Epithelial cell of esophagus (primary cell): ENCODE measurements around the gene FAM72B.
A peak's percentile ranks its signal among the peaks of the same experiment; 100 is the strongest.
"Not testable (repeated sequence)": the region's sequence is repeated elsewhere in the genome, so short reads cannot be mapped to it uniquely, and the experiment has no call there.

Experiments
- DNase-seq: peaks from one replicate; pipeline ENCODE4 v3.0.0; 2010; ENCODE audit warnings: low read depth
- H3K4me3 ChIP-seq: 2 replicates; pipeline ENCODE4 v1.5.1; 2011; ENCODE audit warnings: mild to moderate bottlenecking, low read length, control low read depth
- TF ChIP-seq, protein P1 (sequence below): IDR thresholded peaks from 2 replicates; pipeline ENCODE4 v1.5.1; 2011; ENCODE audit warnings: low read depth, mild to moderate bottlenecking, low read length, control low read depth, inconsistent platforms; ENCODE audit not compliant: insufficient read depth; ENCODE audit errors: missing control alignments

FAM72B gene

DNA sequence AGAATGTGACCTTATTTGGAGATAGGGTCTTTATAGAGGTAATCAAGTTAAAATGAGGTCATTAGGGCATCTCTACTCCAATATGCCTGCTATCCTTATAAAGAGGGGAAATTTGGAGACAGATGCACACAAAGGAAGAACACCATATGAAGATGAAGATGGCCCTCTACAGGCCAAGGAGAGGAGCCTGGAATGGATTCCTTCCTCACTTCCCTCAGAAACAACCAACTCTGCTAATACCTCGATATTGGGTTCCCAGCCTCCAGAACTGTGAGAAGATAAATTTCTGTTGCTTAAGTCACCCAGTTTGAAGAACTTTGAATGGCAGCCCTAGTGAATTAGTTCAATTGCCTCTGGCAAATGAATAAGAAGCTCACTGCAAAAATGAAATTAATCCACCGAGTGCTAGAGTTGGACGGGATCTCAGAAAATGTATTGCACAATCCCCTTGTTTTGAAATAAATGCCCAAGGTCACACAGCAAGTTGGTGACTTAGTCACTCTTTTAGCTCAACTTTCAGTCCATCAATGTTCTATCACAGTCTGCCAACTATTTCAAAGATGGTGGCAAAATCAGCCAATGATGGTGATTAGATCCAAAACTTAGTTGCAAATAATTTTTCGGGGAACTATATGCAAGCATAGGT lies 27.1 kb downstream of the FAM72B start:
- H3K4me3 ChIP-seq, DNase-seq: not testable (repeated sequence)

DNA sequence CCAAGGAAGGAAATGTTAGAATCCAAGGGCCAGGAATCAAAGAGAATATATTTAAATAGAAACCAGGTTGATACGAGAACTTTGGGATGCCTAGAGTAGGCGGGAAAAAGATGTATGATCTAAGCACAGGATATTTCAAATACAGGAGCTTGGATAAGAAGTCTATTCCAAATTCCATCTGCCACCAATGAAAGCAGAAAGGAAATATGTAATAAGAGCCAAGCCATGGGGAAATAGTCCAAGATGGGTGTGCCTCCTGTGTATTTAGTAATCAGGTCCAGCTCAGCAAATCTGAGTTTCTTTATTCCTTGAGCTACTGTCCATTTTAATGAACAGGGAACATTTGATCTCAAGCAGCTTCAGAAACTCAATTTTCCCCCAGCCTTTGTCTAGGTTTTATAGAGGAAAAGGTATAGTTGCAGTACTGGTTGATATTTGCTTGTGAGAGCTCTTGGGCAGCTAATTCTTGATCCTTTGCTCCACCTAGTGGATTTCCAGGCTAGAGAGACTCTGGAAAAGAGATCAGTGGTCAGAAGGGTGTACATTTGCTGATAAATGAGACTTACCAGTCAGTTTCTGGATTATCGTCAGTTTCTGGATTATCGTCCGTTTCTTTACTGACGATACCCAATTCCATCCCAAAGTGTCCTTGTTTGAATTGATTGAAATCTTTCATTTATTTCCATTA lies 28.3 kb downstream of the FAM72B start:
- peak; percentile 17 for DNase-seq
- TF ChIP-seq, protein P1, sequence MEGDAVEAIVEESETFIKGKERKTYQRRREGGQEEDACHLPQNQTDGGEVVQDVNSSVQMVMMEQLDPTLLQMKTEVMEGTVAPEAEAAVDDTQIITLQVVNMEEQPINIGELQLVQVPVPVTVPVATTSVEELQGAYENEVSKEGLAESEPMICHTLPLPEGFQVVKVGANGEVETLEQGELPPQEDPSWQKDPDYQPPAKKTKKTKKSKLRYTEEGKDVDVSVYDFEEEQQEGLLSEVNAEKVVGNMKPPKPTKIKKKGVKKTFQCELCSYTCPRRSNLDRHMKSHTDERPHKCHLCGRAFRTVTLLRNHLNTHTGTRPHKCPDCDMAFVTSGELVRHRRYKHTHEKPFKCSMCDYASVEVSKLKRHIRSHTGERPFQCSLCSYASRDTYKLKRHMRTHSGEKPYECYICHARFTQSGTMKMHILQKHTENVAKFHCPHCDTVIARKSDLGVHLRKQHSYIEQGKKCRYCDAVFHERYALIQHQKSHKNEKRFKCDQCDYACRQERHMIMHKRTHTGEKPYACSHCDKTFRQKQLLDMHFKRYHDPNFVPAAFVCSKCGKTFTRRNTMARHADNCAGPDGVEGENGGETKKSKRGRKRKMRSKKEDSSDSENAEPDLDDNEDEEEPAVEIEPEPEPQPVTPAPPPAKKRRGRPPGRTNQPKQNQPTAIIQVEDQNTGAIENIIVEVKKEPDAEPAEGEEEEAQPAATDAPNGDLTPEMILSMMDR: peak; percentile 13
- H3K4me3 ChIP-seq: not testable (repeated sequence)

DNA sequence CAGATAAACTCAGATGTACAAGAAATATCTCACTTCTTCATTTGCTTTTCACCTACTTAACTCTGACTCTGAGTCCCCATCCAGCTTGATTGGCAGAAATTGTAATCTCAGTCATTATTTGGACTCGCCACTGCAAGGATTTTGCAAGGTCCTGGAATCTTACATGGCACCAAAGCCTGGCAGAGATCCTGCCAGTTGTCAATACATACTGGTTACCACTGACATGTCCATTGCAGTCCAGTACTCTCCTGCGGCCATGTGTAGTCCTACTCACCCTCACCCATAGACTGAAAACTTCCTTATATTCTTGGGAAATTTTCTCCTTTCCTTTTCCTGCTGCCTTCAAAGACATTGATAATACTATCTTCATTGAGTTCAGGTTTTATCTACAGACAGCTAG lies 29.3 kb downstream of the FAM72B start:
- not testable (repeated sequence) for DNase-seq, H3K4me3 ChIP-seq

GRCh38 chr1:121152788-121153187 lies 31.4 kb downstream of the FAM72B start:
- H3K4me3 ChIP-seq, DNase-seq: not testable (repeated sequence)

DNA sequence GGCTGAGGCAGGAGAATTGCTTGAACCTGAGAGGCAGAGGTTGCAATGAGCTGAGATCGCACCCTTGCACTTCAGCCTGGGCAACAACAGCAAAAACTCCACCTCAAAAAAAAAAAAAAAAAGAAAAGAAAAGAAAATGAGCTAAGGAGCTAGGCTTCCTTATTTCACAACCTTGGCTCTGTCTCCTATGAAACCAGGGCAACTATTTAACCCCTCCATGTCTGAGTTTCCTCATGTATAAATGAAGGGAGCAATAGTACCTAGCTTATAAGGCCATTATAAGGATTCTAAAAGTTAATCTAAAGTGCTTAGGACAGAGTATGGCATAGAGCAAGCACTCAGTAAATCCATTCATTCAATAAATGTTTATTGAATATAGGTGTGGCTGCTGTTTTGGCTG lies 32.8 kb downstream of the FAM72B start:
- not testable (repeated sequence) for DNase-seq, H3K4me3 ChIP-seq

DNA sequence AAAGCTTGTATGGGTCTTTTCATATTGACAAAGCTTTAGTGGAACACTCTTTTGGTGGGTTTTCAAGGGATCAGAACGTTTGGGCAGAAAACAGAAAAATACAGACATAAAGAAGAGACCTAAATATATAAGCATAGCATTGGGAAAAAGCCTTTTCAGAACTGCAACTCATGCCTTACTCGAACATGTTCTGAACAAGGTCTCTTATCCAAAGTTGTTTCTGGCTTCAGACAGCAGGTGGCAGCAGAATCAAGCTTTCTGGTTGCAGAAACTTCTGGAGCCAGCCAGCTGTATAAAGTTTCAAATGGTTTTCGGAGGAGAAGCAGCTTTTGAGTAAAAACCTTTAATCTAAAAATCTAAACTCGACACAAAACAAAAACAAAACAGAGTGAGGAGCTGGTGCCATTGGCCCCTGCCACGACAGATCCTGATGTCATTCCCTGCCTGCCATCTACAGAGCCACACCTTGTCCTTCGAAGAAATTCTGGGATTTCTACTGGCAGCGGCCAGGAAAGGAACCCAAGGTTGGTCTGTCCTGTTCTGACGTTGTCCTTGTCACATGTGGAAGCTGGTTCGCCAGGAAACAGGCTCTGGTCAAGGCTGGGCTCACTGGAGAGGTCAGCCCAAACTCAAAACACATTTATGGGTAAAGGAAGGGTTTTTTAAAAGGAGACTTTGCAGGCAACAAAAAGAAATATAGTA lies 35.5 kb downstream of the FAM72B start:
- DNase-seq, H3K4me3 ChIP-seq: not testable (repeated sequence)

DNA sequence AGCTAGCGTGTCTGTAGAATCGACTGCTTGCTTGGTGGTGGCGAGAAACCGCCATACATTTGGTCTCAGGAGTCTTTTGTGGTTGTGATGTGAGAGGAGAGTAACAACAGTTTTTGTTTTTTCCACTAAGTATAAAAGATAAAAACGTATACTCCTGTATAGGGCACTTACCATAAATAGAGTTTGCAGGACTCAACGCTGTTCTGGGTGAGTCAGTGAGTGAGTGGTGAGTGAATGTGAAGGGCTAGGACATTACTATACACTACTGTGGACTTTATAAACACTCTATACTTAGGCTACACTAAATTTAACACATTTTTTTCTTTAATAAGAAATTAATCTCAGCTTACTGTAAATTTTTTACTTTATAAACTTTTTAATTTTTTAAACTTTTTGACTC lies 43.7 kb downstream of the FAM72B start:
- DNase-seq, H3K4me3 ChIP-seq: not testable (repeated sequence)

DNA sequence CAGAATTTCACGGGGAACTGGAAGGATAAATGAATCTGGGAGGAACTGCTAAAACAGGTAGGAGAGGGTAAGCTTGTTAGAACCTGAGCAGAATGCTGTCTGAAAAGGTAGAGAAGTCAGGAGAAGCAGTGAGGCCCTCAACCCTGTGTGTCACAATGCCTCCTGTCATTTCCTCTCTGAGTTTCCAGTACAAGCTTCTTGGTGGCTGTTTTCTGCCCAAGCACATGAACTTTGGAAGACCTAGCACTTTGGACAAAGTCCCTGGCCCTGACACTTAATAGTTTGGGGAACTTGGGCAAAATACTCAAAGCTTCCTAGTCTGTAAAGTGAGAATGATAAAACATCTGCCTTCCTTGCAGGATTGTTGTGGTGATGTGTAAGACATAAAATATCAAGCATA lies 52.6 kb downstream of the FAM72B start:
- DNase-seq, H3K4me3 ChIP-seq: not testable (repeated sequence)

DNA sequence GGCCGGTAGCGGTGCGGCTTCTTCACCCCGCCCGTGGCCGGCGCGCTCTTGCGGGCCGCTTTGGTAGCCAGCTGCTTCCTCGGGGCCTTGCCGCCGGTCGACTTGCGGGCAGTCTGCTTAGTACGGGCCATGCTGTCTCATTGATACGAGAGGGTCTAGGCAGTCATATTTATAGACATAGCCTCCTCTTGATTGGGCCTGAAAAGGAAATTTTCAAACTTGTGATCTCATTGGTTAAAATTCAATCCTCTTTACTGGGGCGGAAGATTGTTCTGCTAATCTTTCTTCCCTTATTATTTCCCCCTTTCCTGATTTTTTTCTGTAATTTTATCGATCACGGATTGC lies 65.7 kb downstream of the FAM72B start:
- peak overlapping the region; percentile 31 for H3K4me3 ChIP-seq
- DNase-seq: peak; percentile 7
